GM03348 (cell line): ENCODE measurements around the gene ACO2.
"Not testable (repeated sequence)": the region's sequence is repeated elsewhere in the genome, so short reads cannot be mapped to it uniquely, and the experiment has no call there.

ENCODE experiments used
- DNase-seq: peaks from one replicate; pipeline ENCODE4 v3.0.0; 2012; ENCODE audit warnings: low spot score

ACO2 gene

DNA sequence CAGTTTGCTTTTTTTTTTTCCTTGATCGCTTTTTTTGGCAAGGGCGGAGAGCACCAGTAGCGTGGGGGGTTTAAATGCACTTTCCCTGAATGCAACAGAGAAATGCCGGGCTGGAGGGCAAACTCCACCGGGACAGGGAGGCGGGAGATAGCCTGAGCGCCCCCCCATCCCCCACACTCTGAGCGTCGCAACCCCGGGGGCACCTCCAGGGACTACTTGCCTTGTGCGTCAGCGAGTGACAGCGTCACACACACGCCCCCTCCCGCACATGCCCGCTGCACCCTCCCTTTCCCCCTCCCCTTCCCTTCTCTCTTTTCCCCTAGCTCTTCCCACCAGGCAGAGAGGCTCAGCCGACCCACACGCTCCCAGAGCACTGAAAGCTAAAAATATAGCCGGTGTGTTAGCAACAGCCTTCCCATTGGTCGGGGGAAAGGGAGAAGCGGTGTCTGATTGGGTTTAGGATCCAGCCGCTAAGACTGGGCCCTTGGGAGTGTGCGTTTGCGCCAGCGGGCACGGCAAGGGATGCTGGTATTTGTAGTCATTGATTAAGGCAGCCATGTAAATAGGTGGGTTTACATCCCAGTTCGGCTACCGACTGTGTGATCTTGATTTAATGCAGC lies 20.6 kb upstream of the ACO2 start:
- peak; percentile 97 for DNase-seq

DNA sequence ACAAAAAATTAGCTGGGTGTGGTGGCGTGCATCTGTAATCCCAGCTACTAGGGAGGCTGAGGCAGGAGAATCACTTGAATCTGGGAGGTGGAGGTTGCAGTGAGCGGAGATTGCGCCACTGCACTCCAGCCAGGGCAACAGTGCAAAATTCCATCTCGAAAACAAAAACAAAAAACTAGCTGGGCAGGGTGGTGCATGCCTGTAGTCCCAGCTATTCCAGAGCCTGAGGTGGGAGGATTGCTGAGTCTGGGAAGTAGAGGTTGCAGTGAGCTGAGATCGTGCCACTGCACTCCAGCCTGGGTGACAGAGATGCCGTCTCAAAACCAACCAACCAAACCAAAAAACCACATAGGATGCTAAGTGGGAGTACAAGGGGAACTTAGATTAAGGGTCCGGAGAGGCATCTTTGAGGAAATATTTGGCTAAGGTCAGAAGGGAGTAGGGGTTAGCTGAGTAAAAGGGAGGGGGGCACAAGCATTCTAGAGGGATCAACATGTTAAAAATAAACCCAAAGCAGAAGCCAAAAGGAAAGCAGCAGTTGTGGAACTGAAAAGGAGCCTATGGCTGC lies 10.7 kb upstream of the ACO2 start:
- DNase-seq = no peak

DNA sequence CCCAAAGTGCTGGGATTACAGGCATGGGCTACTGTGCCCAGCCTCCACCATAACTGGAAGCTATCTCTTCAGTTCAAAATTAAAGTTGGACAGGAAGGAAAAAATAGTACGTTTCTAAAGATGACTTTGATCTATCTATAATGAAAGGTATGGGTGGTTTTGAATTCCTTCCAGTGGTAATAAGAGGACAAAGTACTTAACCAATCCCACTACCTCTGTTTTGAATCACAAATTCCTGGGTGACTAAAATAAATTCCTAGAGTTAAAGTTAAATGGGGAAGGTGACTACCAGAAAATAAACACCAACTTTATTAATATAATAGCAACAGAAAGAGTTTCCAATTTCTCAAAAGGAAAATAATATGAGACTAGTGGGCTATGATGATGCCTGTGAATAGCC lies 9.5 kb upstream of the ACO2 start:
- no peak for DNase-seq

DNA sequence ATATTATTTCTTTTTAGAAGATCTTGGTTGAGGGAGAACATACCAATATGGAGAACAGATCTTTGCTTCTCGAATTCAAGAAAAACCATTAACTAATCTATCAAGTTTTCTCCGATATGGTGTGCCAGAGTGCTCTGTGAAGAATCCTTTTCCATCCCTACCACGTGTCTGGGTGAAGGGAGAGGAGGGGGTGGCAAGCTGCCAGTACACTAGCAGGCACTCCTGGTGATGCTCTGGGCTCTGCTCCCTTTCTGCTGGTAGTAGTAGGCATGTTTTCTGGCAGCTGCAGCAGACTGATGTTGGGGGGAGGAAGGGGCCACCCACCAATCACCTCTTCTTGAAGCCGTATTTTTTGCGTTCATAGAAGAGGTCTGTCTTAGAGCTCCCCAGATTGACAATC lies 8.8 kb upstream of the ACO2 start:
- not testable (repeated sequence) for DNase-seq

- no peak for DNase-seq
Measured at GRCh38 chr22:41461901-41462300, 7.0 kb upstream of the ACO2 start.

DNA sequence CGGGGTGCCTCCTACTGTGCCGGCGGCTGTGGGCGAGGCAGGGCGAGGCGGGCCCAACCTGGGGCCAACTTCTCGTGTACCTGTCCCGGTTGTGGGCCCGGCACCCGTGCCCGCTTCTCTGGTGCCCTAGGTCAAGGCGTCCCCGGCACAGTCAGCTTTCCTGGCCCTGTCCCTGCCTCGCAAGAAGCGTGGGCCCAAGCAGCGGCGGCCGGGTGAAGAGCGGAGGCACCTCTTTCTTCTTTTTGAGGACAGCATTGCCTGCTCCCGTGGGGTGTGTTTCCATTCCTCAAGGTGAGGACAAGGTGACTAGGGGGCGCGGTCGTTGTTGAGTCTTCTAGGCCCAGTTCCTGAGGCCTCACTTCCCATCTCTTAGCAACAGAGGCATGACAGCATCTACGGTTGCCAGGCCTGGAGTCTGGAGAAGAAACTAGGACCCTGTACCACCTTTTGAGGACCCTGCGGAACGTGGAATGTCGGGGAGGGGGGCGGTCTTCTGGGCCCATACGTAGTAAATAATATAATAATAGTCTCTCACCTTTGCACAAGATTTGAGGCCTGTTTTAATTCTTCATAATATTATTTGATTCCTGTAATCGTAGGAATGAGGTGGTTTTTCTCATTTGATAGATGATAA lies 418 bp downstream of the ACO2 start:
- peak; percentile 14 for DNase-seq

GRCh38 chr22:41470886-41471285 lies 2.0 kb downstream of the ACO2 start:
- no peak for DNase-seq

DNA sequence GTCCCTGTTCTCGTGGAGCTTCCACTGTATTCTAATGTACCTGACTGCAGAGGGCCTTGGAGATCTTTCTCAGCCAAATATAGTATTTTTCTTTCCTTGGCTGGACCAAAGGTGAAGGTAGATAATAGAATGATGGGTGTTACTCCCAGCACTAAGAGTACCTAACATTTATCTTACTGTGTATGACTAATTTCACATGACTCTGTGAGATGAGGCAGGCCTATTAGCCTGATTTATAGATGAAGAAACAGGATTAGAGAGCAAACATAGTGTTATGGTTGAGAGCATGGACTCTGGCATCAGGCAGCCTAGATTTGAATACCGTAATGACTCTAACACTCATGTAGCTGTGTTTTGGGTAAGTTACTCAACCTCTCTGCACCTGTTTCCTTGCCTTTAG lies 2.7 kb downstream of the ACO2 start:
- DNase-seq = no peak

- DNase-seq = no peak
Measured at GRCh38 chr22:41474872-41475451, 6.0 kb downstream of the ACO2 start.

DNA sequence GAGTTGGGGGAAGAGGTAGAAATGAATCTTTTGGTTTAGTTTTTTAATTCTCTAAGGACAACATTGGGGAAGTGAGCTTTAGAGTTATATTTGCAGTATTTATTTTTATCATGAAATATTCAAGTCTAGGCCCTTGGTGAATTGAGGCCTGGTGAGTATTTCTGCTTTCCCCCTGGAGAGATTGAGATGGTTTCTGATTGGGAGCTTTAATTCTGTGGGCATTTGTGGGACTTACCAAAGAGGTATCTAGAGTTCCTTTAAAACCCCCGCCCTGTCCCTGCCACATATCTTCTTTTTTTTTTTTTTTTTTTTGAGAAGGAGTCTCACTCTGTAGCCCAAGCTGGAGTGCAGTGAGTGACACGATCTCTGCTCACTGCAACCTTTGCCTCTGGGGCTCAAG lies 9.6 kb downstream of the ACO2 start:
- no peak for DNase-seq

- no peak for DNase-seq
Measured at GRCh38 chr22:41478891-41479521, 10.1 kb downstream of the ACO2 start.

- DNase-seq = peak; percentile 35
Measured at GRCh38 chr22:41479671-41480396, 10.9 kb downstream of the ACO2 start.

- peak; percentile 38 for DNase-seq
Measured at GRCh38 chr22:41480397-41480735, 11.4 kb downstream of the ACO2 start.

DNA sequence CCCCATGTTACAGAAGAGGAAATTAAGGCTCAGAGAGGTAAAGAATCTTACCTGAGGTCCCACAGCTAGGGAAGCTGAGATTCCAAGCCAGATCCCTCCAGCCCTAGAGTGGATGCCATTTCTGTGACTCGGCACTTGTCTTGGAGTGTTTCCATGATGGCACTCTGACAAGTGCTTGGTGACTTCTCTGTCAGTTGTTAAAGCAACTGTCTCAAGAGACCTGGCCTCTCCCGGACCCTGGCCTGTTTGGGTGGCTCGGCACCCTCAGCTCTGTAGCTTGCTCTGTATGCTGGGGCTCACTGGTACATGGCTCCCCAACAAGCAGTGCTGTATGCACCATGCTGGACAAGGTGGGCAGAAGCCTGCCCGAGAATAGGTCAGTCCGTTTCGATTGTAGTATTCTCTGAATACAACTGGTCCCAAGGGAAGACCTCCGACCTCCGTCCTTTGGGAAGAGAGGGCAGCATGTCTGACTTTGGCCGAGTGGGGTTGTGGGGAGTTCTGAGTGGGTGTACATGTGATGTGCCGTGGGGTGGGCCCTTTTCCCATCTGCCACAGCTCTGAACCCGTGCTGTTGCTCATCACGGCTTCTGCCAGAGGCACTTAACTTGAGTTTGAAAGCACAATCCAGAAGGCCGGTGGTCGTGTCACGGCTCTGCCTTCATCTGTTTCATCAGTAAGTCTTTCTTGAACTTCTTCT lies 12.4 kb downstream of the ACO2 start:
- DNase-seq = peak; percentile 46

GRCh38 chr22:41481925-41482318 lies 13.0 kb downstream of the ACO2 start:
- DNase-seq = no peak

DNA sequence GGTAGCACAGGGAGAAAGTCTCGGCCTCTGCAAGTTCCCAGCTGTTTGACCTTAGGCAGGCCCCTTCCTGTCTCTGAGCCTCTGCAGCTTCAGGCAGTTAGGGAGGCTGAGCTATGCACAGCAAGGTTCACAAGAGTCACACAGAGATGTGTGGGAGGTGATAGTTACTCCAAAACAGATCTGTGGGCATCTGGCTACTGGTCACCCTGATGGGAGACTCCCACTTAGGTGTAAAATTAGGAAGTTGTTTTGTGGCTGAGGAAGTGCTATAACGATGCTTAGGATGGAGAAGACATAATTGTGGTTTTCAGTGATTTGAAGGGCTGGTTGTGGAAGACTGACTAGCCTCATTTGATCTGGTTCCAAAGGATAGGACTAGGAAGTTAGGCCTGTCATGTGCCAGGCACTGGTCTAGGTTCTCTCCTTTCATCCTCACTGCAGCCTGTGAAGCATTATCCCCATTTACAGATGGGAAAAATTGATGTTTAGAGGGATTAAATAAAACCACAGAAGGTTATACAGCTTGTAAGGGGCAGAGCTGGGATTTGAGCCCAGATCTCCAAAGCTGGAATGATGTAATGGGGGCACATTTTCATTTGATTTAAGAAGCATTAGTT lies 13.5 kb downstream of the ACO2 start:
- DNase-seq = peak; percentile 40

DNA sequence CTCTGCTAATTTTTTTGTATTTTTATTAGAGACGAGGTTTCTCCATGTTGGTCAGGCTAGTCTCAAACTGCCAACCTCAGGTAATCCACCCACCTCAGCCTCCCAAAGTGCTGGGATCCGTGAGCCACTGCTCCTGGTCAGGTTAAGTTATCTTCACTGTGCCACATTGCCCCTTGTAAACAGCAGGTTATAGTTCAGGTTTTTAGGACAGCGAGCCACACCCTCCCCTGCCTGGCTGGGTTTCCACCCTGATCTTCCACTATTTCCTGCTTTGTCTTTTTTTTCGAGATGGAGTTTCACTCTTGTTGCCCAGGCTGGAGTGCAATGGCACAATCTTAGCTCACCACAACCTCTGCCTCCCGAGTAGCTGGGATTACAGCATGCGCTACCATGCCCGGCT lies 16.1 kb downstream of the ACO2 start:
- no peak for DNase-seq

DNA sequence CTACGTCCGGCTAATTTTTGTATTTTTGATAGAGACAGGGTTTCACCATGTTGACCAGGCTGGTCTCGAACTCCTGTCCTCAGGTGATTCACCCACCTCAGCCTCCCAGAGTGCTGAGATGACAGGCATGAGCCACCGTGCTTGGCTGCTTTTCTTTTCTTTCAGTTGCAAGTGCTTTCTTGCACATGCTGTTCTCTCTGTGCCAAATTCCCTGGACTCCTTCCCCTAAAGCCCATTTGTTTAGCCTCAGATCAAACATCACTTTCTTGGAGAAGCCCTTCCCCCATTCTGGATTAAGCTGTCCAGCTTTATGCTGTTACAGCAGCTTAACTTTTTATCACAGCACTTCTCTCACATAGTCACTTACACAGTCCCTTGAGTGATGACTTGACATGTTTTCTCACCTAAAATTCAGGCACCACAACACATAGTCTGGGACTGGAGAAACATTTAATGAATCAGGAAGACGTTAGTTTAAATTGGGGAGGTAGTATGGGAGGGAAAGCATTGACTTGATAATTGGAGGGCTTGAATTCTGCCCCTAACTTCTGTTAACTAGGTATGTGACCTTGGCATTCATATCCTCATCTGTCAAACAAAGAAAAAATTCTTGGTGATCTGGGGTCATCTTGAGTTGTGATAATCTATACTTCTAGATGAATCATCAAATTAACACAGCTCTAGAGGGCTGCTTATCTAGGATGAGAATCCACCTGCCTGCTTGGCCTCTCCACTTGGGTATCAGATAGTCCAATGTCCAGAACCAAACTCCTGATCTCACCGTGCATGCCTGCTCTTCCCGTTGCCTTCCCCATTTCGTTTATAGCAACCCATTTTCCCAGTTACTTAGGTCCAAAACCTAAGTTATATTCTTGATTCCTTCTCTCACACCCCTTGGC lies 18.4 kb downstream of the ACO2 start:
- no peak for DNase-seq

DNA sequence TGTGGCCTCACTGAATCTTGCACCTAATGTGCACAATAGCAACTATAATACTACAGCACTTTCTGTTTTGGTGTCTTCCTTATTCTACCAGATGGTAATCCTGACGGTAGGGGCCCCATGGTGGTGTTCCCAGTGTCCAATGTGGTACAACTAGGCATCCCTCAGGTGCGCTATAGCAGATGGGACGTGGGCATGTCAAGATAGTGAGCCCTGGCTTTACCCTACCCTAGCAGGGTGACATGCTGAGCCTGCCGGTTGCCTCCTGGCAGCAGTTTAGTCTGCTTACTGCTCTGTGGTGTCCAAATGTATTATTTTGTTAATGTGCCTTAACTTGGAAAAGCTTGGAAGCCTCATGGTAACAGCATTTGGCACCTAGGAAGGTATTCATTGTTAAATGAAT lies 19.2 kb downstream of the ACO2 start:
- DNase-seq = no peak
